Loucy (cell line): Measurements from ENCODE around the gene PKD2L1.

Source experiments
- H2AFZ ChIP-seq: fragments of 200-600 bp; sonication (generic); 2 replicates; pipeline ENCODE4 v1.6.0; 2016; ENCODE audit warnings: antibody characterized with exemption, mild to moderate bottlenecking, low read length, moderate library complexity
- H3F3A ChIP-seq: fragments of 200-600 bp; 2 replicates; pipeline ENCODE4 v1.6.0; 2016; ENCODE audit warnings: antibody characterized with exemption, low read depth, mild to moderate bottlenecking
- H3K27me3 ChIP-seq: fragments of 200-600 bp; sonication (generic); 2 replicates; pipeline ENCODE4 v1.6.1; 2014; ENCODE audit warnings: low read length, mild to moderate bottlenecking; ENCODE audit not compliant: insufficient read depth, poor library complexity, severe bottlenecking
- H3K36me3 ChIP-seq: fragments of 200-600 bp; sonication (generic); 2 replicates; pipeline ENCODE4 v1.6.1; 2016; ENCODE audit warnings: low read length; ENCODE audit not compliant: insufficient read depth
- H3K4me1 ChIP-seq: fragments of 200-600 bp; sonication (generic); 2 replicates; pipeline ENCODE4 v1.5.1; 2014; ENCODE audit warnings: low read length, mild to moderate bottlenecking; ENCODE audit not compliant: insufficient read depth, poor library complexity, severe bottlenecking
- H3K4me2 ChIP-seq: fragments of 200-600 bp; sonication (generic); 2 replicates; pipeline ENCODE4 v1.6.0; 2014; ENCODE audit warnings: antibody characterized with exemption, low read length, low read depth, mild to moderate bottlenecking; ENCODE audit not compliant: poor library complexity, severe bottlenecking
- H3K4me3 ChIP-seq: fragments of 200-600 bp; sonication (generic); 2 replicates; pipeline ENCODE4 v1.5.1; 2014; ENCODE audit warnings: low read length, mild to moderate bottlenecking, mixed read lengths; ENCODE audit not compliant: poor library complexity, severe bottlenecking
- H3K79me2 ChIP-seq: fragments of 200-600 bp; sonication (generic); 2 replicates; pipeline ENCODE4 v1.6.1; 2014; ENCODE audit warnings: low read length; ENCODE audit not compliant: insufficient read depth
- H3K9ac ChIP-seq: fragments of 200-600 bp; sonication (generic); 2 replicates; pipeline ENCODE4 v1.6.0; 2014; ENCODE audit warnings: mild to moderate bottlenecking, low read depth, low read length, moderate library complexity; ENCODE audit not compliant: poor library complexity, severe bottlenecking
- H3K9me2 ChIP-seq: fragments of 200-600 bp; sonication (generic); replicated peaks from 2 replicates; pipeline ENCODE4 v1.6.1; 2016; ENCODE audit warnings: low read depth, low read length, mixed read lengths
- H3K9me3 ChIP-seq: fragments of 200-600 bp; sonication (generic); 2 replicates; pipeline ENCODE4 v1.6.1; 2014; ENCODE audit warnings: mild to moderate bottlenecking, antibody characterized with exemption, low read length, low read depth; ENCODE audit not compliant: insufficient read depth
- H4K20me1 ChIP-seq: fragments of 200-600 bp; sonication (generic); 2 replicates; pipeline ENCODE4 v1.6.0; 2014; ENCODE audit warnings: antibody characterized with exemption, low read length, mild to moderate bottlenecking; ENCODE audit not compliant: insufficient read depth, poor library complexity, severe bottlenecking
- EZH2phosphoT487 ChIP-seq: fragments of 200-600 bp; IDR thresholded peaks from 2 replicates; pipeline ENCODE4 v1.6.1; 2018; ENCODE audit warnings: antibody characterized with exemption, mild to moderate bottlenecking, moderate library complexity, borderline replicate concordance
- TF ChIP-seq, protein P1 (sequence below): fragments of 200-600 bp; sonication (generic); conservative IDR thresholded peaks from 2 replicates; pipeline ENCODE4 v1.5.1; 2014; ENCODE audit warnings: mild to moderate bottlenecking, antibody characterized with exemption, low read length

PKD2L1 gene

DNA sequence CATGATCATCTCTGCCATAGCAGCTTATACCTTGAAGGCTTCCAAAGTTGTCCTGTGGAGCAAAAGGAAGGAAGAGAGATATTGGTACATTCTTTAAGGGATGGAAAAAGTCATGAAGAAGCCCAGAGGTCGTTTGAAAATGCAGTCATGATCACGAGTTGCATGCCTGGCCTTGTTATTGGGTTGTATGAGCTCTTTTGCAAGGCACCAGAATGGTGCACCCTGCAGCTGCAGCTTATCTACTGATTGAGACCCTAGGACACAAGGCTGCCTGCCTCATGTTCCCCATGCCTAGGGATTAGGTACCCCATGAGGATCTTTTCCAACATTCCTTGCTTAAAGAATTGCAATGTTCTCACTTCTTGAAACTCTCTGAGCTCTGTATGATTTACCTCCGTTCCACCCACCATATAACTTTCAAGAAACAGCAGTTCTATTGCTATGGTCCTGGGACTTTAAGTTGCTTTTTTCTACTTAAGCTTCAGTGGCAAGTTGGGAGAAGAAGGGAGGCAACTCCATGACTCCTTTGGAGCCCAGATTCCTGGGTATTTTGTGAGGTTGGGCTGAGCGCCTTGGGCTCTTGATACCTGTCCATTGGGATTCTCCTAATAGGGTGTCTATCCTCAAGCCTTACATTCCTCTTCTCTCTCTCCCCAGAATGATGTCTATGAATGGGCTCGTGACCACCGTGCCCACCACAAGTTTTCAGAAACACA is 23.9 kb upstream of the PKD2L1 start:
- H3K4me2 ChIP-seq: peak overlapping the region; percentile 99

DNA sequence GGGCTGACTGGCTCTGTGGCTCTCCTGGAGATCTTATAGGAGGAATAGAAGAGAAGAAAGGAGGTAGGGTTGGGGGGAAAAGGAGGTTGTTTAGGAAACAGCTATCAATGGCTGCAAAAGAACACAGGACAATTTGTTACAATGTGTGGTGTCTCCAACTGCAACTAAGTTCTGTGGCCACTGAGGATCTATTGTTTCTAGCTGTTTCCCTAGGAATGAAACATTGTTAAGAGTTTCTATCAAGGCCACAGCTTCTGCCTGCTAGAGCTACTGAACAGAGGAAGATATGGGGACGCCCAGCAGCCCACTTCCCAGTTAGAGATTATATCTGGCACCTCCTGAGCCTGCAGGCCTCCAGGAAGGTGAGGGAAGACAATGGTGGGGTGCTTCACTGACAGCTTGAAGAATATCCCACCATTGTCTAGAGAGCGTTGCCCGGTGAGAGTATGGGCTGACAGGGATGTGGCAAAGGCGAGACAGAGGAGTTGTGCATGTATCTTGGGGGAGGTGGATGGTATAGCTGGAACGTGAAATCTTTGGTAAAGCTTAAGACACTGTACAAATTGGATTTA is 21.0 kb upstream of the PKD2L1 start:
- Histone ChIP-seq H3F3A (no peaks in the 10 kb centered on the region), H3K4me2 (peak overlapping the region; percentile 99), H3K9me3 (no peaks in the 10 kb centered on the region), H3K4me3 (peak overlapping the region; percentile 97), H3K9ac (peak overlapping the region; percentile 99), H3K36me3 (peaks cover 84% of the 10 kb centered on the region), H3K27me3 (peaks cover 7% of the 10 kb centered on the region), H2AFZ (no peak overlapping the region), H4K20me1 (peaks cover 87% of the 10 kb centered on the region), H3K4me1 (peaks cover 76% of the 10 kb centered on the region), H3K9me2 (no peaks in the 10 kb centered on the region), H3K79me2 (peaks cover 95% of the 10 kb centered on the region)
- TF ChIP-seq EZH2phosphoT487: no peak
- TF ChIP-seq, protein P1, sequence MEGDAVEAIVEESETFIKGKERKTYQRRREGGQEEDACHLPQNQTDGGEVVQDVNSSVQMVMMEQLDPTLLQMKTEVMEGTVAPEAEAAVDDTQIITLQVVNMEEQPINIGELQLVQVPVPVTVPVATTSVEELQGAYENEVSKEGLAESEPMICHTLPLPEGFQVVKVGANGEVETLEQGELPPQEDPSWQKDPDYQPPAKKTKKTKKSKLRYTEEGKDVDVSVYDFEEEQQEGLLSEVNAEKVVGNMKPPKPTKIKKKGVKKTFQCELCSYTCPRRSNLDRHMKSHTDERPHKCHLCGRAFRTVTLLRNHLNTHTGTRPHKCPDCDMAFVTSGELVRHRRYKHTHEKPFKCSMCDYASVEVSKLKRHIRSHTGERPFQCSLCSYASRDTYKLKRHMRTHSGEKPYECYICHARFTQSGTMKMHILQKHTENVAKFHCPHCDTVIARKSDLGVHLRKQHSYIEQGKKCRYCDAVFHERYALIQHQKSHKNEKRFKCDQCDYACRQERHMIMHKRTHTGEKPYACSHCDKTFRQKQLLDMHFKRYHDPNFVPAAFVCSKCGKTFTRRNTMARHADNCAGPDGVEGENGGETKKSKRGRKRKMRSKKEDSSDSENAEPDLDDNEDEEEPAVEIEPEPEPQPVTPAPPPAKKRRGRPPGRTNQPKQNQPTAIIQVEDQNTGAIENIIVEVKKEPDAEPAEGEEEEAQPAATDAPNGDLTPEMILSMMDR: no peak

More for the DNA sequence above, 23.9 kb upstream of the PKD2L1 start:
- Histone ChIP-seq H3K27me3 (no peaks in the 10 kb centered on the region), H3K9ac (peak overlapping the region; percentile 99), H3K9me2 (no peaks in the 10 kb centered on the region), H3K9me3 (no peaks in the 10 kb centered on the region), H3K4me1 (peaks cover 90% of the 10 kb centered on the region), H3F3A (no peaks in the 10 kb centered on the region), H3K36me3 (peaks cover 91% of the 10 kb centered on the region), H3K79me2 (peaks cover 94% of the 10 kb centered on the region), H3K4me3 (peak overlapping the region; percentile 97), H2AFZ (no peak overlapping the region), H4K20me1 (peaks cover 98% of the 10 kb centered on the region)
- no peak for TF ChIP-seq EZH2phosphoT487
- TF ChIP-seq, protein P1: no peak

DNA sequence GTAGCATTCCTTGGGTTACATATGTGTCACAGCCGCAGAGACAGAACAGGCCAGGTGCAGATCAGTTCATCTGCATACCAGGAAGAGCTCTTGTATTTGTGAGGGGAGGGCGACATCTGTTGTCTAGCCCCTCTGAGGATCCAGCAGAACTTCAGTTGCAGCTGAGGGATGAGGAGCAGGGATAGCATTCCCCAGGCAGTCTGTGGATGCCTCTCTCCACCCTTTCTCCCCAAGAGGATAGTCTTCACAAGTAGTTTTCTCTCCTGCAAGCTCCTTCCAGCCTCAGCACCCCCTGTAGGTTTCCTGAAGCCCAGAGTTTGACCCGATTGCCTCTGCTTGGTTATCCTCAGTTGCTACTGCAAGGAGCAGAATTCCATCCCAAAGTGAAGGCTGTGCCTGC is 19.6 kb upstream of the PKD2L1 start:
- H3K27me3 ChIP-seq: peaks cover 7% of the 10 kb centered on the region
- H3K9me3 ChIP-seq: no peaks in the 10 kb centered on the region
- H3K4me3 ChIP-seq: peak overlapping the region; percentile 97
- H3K36me3 ChIP-seq: peaks cover 71% of the 10 kb centered on the region
- no peaks in the 10 kb centered on the region for H3F3A ChIP-seq
- H4K20me1 ChIP-seq: peaks cover 74% of the 10 kb centered on the region
- H3K9ac ChIP-seq: peak overlapping the region; percentile 99
- H2AFZ ChIP-seq: no peak overlapping the region
- H3K79me2 ChIP-seq: peaks cover 95% of the 10 kb centered on the region
- H3K4me2 ChIP-seq: peak overlapping the region; percentile 99
- H3K9me2 ChIP-seq: no peaks in the 10 kb centered on the region
- TF ChIP-seq EZH2phosphoT487: no peak
- TF ChIP-seq, protein P1: no peak
- peaks cover 73% of the 10 kb centered on the region for H3K4me1 ChIP-seq
